ENCODE results near the gene CASS4.

The CASS4 gene

DNA sequence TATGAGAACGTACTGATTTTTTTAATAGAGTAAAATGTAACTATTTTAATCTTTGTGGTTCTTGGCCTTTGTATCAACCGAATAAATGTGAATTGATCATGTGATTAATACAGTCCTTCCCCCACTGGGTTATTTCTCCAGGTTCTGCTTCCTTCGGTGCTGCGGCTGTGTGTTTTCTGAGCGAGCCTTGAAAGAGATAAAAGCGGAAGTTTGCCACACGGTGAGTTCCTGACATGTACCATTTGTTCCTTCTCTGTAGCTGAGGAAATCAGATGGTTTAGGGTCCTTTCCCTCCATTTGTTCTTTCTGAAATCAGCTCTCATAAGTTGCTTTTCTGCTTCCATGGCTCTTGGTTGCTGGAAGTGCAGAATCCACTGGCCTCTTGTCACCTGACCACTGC is 71.9 kb downstream of the CASS4 start:
- H3K27ac ChIP-seq, result no peak overlapping the region
- TF ChIP-seq, protein P1, sequence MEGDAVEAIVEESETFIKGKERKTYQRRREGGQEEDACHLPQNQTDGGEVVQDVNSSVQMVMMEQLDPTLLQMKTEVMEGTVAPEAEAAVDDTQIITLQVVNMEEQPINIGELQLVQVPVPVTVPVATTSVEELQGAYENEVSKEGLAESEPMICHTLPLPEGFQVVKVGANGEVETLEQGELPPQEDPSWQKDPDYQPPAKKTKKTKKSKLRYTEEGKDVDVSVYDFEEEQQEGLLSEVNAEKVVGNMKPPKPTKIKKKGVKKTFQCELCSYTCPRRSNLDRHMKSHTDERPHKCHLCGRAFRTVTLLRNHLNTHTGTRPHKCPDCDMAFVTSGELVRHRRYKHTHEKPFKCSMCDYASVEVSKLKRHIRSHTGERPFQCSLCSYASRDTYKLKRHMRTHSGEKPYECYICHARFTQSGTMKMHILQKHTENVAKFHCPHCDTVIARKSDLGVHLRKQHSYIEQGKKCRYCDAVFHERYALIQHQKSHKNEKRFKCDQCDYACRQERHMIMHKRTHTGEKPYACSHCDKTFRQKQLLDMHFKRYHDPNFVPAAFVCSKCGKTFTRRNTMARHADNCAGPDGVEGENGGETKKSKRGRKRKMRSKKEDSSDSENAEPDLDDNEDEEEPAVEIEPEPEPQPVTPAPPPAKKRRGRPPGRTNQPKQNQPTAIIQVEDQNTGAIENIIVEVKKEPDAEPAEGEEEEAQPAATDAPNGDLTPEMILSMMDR (conservative IDR thresholded peaks at IDR 0.05), result no peak
- no peak for TF ChIP-seq ZFX (IDR thresholded peaks at IDR 0.05)

- H3K27ac ChIP-seq, result no peak overlapping the region
- no peak for TF ChIP-seq ZFX (IDR thresholded peaks at IDR 0.05)
- TF ChIP-seq, protein P1 (conservative IDR thresholded peaks at IDR 0.05), result no peak
These were observed 75.2 kb downstream of the CASS4 start for GRCh38 chr20:56487216-56487615.

- TF ChIP-seq, protein P1 (conservative IDR thresholded peaks at IDR 0.05), result no peak
- no peak for TF ChIP-seq ZFX (IDR thresholded peaks at IDR 0.05)
- H3K27ac ChIP-seq, result no peak overlapping the region
These were observed 76.5 kb downstream of the CASS4 start for GRCh38 chr20:56488566-56488965.

DNA sequence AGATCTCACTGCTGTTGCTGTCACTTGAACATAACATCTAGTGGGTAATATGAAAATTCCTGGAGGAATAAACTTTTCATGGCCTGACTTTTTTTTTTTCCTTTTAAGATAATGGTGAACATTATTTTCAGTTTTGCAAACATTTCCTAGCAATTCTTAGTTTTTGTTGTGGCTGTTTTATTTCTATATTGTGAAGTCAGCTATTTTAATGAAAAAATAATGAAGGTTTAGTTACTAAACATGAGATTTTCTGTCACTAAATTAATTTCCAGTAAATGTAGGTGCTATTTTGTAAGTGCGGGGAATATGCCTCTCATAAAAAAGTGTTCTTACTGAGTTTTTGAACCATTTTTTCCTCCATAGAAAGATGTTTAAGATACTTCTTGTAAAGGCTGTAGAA is 89.1 kb downstream of the CASS4 start:
- TF ChIP-seq ZFX (IDR thresholded peaks at IDR 0.05), result no peak
- TF ChIP-seq, protein P1 (conservative IDR thresholded peaks at IDR 0.05), result no peak

GRCh38 chr20:56503916-56504315 is 91.9 kb downstream of the CASS4 start:
- no peak overlapping the region for H3K27ac ChIP-seq
- TF ChIP-seq, protein P1 (conservative IDR thresholded peaks at IDR 0.05), result no peak
- no peak for TF ChIP-seq ZFX (IDR thresholded peaks at IDR 0.05)

More for the DNA sequence above, 89.1 kb downstream of the CASS4 start:
- no peak overlapping the region for H3K27ac ChIP-seq

DNA sequence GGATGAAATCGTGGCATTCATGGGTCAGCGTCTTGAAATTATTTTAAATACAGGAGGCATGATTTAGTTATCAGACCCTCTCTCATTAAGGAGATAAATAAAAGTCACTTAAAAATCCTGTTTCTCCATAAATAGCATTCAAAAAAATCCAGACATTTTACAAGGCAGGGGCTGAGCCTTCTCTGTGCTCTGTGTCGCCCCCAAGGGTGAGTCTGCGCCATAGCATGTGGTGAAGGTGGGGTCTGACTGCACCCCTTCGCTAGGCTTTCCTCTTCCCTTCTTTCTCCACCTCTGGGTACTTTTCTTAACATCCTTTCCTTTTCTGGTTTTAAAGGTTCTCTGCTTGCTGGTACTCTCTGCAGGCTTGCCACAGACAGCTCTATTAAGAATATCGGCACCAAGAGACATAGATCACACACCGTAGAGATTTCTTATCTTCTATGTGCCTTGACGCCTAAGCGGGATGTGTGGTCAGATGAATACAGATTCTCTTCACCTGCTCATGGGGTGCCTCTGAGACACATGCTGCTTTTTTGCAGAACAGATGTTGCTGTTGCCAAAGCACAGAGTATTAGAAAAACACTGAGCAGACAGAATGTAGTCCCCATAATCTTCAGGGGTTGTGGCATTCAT is 92.4 kb downstream of the CASS4 start:
- H3K27ac ChIP-seq, result no peak overlapping the region
- no peak for TF ChIP-seq ZFX (IDR thresholded peaks at IDR 0.05)
- TF ChIP-seq, protein P1 (conservative IDR thresholded peaks at IDR 0.05), result peak; percentile 69

GRCh38 chr20:56506103-56506502 is 94.0 kb downstream of the CASS4 start:
- no peak overlapping the region for H3K27ac ChIP-seq
- no peak for TF ChIP-seq ZFX (IDR thresholded peaks at IDR 0.05)
- TF ChIP-seq, protein P1 (conservative IDR thresholded peaks at IDR 0.05), result no peak

All from C4-2B (cell line).